Fibroblast of mammary gland (primary cell): ENCODE data around the gene IQSEC3.

Experiments
- DNase-seq: peaks from one replicate; pipeline ENCODE4 v3.0.0-alpha.2; 2010; ENCODE audit warnings: low read depth
- H3K4me3 ChIP-seq: 2 replicates; pipeline ENCODE4 v1.5.1; 2011; ENCODE audit warnings: low read depth, mild to moderate bottlenecking, low read length, moderate library complexity; ENCODE audit not compliant: control insufficient read depth
- TF ChIP-seq, protein P1 (sequence below): conservative IDR thresholded peaks from 2 replicates; pipeline ENCODE4 v1.5.1; 2011; ENCODE audit warnings: low read depth, low read length, inconsistent platforms; ENCODE audit not compliant: control insufficient read depth, insufficient read depth

The IQSEC3 gene

DNA sequence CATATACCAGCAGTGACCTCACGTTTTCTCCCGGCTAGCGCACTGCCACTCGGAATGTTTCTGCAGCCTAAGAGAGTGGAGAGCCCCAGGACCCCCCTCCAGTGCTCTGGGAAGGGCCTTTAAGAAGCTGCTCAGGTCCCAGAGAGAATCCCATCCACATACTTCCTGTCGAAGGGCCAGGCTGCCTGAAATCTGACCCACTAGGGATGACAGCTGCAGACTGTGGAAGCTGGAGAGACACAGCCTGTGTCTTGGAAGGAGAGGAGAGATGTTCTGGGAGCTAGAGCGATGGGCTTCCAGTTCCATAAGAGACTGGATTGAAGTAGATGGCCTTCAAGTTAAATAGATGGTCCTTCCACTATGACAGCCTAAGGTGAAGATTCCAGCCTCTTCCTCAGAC is 54.4 kb downstream of the IQSEC3 start:
- DNase-seq: no peak
- H3K4me3 ChIP-seq: no peak overlapping the region
- TF ChIP-seq, protein P1, sequence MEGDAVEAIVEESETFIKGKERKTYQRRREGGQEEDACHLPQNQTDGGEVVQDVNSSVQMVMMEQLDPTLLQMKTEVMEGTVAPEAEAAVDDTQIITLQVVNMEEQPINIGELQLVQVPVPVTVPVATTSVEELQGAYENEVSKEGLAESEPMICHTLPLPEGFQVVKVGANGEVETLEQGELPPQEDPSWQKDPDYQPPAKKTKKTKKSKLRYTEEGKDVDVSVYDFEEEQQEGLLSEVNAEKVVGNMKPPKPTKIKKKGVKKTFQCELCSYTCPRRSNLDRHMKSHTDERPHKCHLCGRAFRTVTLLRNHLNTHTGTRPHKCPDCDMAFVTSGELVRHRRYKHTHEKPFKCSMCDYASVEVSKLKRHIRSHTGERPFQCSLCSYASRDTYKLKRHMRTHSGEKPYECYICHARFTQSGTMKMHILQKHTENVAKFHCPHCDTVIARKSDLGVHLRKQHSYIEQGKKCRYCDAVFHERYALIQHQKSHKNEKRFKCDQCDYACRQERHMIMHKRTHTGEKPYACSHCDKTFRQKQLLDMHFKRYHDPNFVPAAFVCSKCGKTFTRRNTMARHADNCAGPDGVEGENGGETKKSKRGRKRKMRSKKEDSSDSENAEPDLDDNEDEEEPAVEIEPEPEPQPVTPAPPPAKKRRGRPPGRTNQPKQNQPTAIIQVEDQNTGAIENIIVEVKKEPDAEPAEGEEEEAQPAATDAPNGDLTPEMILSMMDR: no peak

DNA sequence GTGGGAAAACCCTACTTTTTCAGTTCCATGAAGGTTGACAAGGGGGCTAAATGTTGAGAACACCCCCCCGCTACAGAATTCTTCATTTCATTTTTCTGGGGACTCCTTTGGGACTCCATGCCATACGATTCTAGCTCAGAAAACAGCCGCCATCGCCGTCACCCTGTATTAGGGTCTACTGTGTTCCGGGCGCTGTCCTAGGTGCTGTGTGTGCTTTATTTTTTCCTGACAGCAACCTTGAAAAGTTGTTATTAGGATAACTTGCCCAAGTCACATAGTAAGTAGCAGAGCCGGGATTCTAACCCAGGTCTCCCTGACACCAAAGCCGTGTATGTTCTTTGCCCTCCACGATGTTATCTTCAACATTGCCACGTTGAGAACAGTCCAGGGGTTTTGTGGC is 55.1 kb downstream of the IQSEC3 start:
- no peak for DNase-seq
- TF ChIP-seq, protein P1: no peak
- no peak overlapping the region for H3K4me3 ChIP-seq

DNA sequence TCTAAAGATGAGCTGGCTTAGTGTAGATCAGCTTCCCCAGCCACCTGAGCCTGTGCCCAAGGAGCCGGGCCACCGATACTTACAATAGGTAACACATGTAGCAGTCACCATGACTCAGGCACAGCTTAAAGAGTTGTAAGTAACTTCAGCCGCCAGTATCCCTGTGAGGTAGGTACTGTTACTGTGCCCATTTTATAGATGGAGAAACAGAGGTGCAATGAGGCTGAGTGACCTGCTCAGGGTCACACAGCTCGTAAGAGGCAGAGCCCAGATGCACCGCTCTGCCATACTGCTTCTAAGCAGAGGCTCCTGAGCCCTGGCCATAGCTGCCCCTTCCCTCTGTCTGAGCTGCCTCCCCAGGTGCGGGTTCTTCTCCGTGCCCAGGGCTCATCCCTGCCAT is 58.5 kb downstream of the IQSEC3 start:
- no peak overlapping the region for H3K4me3 ChIP-seq
- TF ChIP-seq, protein P1: no peak
- DNase-seq: no peak

DNA sequence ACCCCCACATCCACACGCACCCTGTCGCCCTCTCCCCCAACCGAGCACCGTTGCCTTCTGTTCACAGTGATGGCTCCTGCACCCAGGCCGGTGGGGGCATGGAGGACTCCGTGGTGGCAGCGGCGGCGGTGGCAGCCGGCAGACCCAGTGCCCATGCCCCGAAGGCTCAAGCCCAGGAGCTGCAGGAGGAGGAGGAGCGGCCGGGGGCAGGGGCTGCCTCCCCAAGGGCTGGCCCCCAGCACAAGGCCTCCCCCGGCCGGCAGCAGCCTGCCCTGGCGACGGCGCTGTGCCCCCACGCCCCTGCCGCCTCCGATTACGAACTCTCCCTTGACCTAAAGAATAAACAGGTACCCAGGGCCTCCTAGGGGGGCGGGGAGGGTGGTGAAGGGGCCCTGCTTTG is 59.0 kb downstream of the IQSEC3 start:
- TF ChIP-seq, protein P1: no peak
- no peak overlapping the region for H3K4me3 ChIP-seq
- no peak for DNase-seq

DNA sequence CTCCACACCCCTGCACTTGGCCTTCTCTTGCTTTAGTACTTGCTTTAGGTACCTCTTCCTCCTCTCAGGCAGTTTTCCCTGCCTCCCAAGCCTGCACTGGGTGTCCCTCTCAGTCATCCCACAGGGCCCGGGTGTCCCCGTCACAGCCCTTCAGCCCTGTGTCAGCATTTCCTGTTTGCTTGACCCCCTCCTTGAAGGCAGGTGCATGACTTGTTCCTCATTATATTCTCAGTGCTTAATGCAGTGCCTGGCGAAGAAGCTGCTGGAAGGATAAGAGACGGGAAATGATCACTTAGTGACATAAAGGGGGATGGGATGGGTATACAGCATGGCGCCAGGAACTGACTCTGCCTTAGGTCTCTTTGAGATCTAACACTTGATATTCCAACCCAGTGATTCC is 61.5 kb downstream of the IQSEC3 start:
- TF ChIP-seq, protein P1: no peak
- DNase-seq: no peak
- no peak overlapping the region for H3K4me3 ChIP-seq

DNA sequence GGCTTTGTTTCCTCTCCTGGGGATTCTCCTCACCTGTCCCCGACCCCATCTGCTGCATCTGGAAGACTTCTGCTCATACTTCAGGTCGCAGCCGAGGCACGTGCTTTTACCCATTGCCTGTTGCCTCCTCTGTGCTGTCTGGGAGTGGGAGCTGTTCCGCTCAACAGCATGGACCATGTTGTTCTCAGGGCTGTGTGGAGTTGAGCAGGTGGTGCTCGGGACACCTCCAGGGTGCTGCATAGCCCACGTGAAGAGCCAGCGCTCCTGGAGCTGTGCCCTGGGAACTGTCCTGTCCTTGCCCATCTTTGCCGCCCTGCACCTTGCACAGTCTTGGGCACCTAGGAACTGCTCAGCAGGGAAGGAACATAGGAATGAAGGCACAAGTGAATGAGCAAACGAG is 62.4 kb downstream of the IQSEC3 start:
- no peak overlapping the region for H3K4me3 ChIP-seq
- DNase-seq: no peak
- TF ChIP-seq, protein P1: no peak

DNA sequence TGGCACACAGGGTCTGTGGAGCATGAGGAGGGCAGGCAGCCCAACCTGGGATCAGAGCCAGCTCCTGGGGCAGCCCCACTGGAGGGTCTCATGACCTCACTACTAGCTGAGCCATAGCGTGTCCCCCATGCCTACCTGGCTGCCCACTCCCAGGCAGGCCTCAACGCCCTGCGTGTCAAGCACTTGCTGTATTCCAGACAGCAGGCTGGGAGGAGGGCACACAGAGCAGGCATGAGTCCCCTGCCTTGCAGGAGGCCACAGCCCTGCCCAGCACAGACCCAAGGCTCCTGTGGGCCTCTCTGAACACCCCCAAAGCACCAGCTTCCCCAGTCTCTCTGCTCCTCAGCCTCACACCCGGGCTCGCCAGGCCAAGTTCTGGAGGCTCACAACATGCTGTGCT is 64.0 kb downstream of the IQSEC3 start:
- DNase-seq: no peak
- TF ChIP-seq, protein P1: no peak
- H3K4me3 ChIP-seq: no peak overlapping the region
